Measurements from ENCODE around the gene BBOX1. TPM values are rescaled to one million over a fixed set of nuclear protein-coding genes. Genes with fewer than 3 reads are reported as not detected.
"Not testable (repeated sequence)": the region's sequence is repeated elsewhere in the genome, so short reads cannot be mapped to it uniquely, and the experiment has no call there.

BBOX1 gene
- total RNA-seq, 1 experiment from 2014 or later = not detected

DNA sequence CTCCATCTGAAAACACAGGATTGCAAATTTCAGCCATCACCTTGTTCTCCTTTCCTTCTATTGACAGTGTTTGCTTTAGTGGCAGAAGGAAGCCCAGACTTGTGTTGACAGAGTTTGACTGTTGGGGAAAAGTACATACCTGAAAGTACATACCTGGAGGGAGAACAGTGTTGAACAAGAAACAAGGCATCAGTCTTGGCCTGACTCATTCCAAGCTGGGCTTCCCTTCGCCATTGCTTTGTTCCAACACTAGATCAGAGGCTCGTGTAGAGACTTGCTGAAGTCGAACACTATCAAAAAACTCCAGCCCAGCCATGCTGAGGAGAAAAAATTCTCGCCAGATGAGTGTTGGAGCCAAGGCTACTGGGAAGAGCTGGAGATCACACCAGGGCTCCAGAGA lies 133.4 kb downstream of the BBOX1 start:
- CTCF ChIA-PET = no interaction called here
- no peaks in the 10 kb centered on the region for H3K4me1 ChIP-seq (ENCODE audit: control insufficient read depth, insufficient read depth, low read length)
- POLR2A ChIA-PET = no interaction called here
- no TSS peak for BruUV-seq (replicated peaks)
- H3K9me3 ChIP-seq (ENCODE audit: control insufficient read depth, insufficient read depth, low read depth, low read length) = no peaks in the 10 kb centered on the region
- intact Hi-C loops (cut with micrococcal nuclease; ENCODE audit: unreplicated experiment) = no loop called here
- in situ Hi-C loops (cut with HindIII; ENCODE audit: low pct_unique_long_range_greater_than_20kb, low sequenced_read_pairs) = no loop called here
- H3K27ac ChIP-seq (ENCODE audit: low read length) = no peak overlapping the region
- H3K4me3 ChIP-seq (ENCODE audit: low read depth in 2 of 2, low read length in 2 of 2) = no peak overlapping the region
- TF ChIP-seq POLR2AphosphoS5 (IDR thresholded peaks at IDR 0.05; ENCODE audit: low read depth, low read length) (no peak), CTCF (IDR thresholded peaks at IDR 0.05) (no peak)
- DNase-seq (ENCODE audit: low read depth, low spot score) (no peak), ATAC-seq (no peak)
- H3K27me3 ChIP-seq (ENCODE audit: control insufficient read depth, insufficient read depth, low read length) = no peaks in the 10 kb centered on the region; the same call in 1 of the 2 replicates
- H3K36me3 ChIP-seq (ENCODE audit: control insufficient read depth, insufficient read depth, low read length) = no peaks in the 10 kb centered on the region

DNA sequence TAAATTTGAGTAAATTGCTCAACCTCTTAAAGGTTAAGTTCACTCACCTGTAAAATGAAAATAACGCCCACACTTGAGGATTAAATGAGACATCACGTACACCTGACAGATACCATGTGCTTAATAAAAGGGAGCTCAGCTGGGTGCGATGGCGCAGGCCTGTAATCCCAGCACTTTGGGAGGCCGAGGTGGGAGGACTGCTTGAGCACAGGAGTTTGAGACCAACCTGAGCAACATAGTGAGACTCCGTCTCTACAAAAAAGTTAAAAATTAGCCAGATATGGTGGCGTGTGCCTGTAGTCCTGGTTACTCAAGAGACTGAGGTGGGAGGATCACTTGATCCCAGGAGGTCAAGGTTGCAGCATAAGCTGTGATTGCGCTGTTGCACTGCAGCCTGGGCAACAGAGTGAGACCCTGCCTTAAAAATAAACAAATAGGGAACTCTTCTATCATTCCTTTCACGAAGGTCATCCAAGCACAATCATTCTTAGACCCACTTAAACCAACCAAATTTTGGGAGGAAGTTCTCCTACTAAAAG lies 134.1 kb downstream of the BBOX1 start:
- no TSS peak for BruUV-seq (replicated peaks)
- Histone ChIP-seq H3K36me3 (ENCODE audit: control insufficient read depth, insufficient read depth, low read length) (no peaks in the 10 kb centered on the region), H3K4me3 (ENCODE audit: low read depth in 2 of 2, low read length in 2 of 2) (no peak overlapping the region), H3K9me3 (ENCODE audit: control insufficient read depth, insufficient read depth, low read depth, low read length) (no peaks in the 10 kb centered on the region), H3K27ac (ENCODE audit: low read length) (no peak overlapping the region), H3K4me1 (ENCODE audit: control insufficient read depth, insufficient read depth, low read length) (no peaks in the 10 kb centered on the region), H3K27me3 (ENCODE audit: control insufficient read depth, insufficient read depth, low read length) (no peaks in the 10 kb centered on the region; the same call in 1 of the 2 replicates)
- in situ Hi-C loops (cut with HindIII; ENCODE audit: low pct_unique_long_range_greater_than_20kb, low sequenced_read_pairs) (no loop called here), intact Hi-C loops (cut with micrococcal nuclease; ENCODE audit: unreplicated experiment) (no loop called here)
- ATAC-seq (no peak), DNase-seq (ENCODE audit: low read depth, low spot score) (no peak)
- ChIA-PET CTCF (no interaction called here), POLR2A (no interaction called here)
- TF ChIP-seq SIN3A (IDR thresholded peaks at IDR 0.05; ENCODE audit: borderline replicate concordance, insufficient read depth, low read depth, low read length) = no peak
- no peak for TF ChIP-seq TCF7L2 (IDR thresholded peaks at IDR 0.05; ENCODE audit: low read depth, low read length)
- no peak for TF ChIP-seq POLR2AphosphoS5 (IDR thresholded peaks at IDR 0.05; ENCODE audit: low read depth, low read length)
- no peak for TF ChIP-seq CTCF (IDR thresholded peaks at IDR 0.05)
- TF ChIP-seq, protein P1, sequence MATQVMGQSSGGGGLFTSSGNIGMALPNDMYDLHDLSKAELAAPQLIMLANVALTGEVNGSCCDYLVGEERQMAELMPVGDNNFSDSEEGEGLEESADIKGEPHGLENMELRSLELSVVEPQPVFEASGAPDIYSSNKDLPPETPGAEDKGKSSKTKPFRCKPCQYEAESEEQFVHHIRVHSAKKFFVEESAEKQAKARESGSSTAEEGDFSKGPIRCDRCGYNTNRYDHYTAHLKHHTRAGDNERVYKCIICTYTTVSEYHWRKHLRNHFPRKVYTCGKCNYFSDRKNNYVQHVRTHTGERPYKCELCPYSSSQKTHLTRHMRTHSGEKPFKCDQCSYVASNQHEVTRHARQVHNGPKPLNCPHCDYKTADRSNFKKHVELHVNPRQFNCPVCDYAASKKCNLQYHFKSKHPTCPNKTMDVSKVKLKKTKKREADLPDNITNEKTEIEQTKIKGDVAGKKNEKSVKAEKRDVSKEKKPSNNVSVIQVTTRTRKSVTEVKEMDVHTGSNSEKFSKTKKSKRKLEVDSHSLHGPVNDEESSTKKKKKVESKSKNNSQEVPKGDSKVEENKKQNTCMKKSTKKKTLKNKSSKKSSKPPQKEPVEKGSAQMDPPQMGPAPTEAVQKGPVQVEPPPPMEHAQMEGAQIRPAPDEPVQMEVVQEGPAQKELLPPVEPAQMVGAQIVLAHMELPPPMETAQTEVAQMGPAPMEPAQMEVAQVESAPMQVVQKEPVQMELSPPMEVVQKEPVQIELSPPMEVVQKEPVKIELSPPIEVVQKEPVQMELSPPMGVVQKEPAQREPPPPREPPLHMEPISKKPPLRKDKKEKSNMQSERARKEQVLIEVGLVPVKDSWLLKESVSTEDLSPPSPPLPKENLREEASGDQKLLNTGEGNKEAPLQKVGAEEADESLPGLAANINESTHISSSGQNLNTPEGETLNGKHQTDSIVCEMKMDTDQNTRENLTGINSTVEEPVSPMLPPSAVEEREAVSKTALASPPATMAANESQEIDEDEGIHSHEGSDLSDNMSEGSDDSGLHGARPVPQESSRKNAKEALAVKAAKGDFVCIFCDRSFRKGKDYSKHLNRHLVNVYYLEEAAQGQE (IDR thresholded peaks at IDR 0.05; ENCODE audit: insufficient read depth in 1 of 2, low read depth in 2 of 2, low read length in 1 of 2) = no peak

DNA sequence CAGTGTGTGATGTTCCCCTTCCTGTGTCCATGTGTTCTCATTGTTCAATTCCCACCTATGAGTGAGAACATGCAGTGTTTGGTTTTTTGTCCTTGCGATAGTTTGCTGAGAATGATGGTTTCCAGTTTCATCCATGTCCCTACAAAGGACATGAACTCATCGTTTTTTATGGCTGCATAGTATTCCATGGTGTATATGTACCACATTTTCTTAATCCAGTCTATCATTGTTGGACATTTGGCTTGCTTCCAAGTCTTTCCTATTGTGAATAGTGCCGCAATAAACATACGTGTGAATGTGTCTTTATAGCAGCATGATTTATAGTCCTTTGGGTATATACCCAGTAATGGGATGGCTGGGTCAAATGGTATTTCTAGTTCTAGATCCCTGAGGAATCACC lies 134.9 kb downstream of the BBOX1 start:
- H3K4me3 ChIP-seq (ENCODE audit: low read depth in 2 of 2, low read length in 2 of 2); intact Hi-C loops (cut with micrococcal nuclease; ENCODE audit: unreplicated experiment); CTCF ChIA-PET; ATAC-seq; H3K4me1 ChIP-seq (ENCODE audit: control insufficient read depth, insufficient read depth, low read length); DNase-seq (ENCODE audit: low read depth, low spot score); H3K9me3 ChIP-seq (ENCODE audit: control insufficient read depth, insufficient read depth, low read depth, low read length); BruUV-seq (replicated peaks); POLR2A ChIA-PET; H3K27ac ChIP-seq (ENCODE audit: low read length); in situ Hi-C loops (cut with HindIII; ENCODE audit: low pct_unique_long_range_greater_than_20kb, low sequenced_read_pairs); H3K36me3 ChIP-seq (ENCODE audit: control insufficient read depth, insufficient read depth, low read length); H3K27me3 ChIP-seq (ENCODE audit: control insufficient read depth, insufficient read depth, low read length): not testable (repeated sequence)

Other genes with a start within 250 kb of the BBOX1 start
- not detected for gene FIBIN, start 46.7 kb upstream of the BBOX1 start, total RNA-seq (2021; ENCODE audit: unreplicated experiment)